ENCODE data around the gene MEGF6.

The MEGF6 gene

DNA sequence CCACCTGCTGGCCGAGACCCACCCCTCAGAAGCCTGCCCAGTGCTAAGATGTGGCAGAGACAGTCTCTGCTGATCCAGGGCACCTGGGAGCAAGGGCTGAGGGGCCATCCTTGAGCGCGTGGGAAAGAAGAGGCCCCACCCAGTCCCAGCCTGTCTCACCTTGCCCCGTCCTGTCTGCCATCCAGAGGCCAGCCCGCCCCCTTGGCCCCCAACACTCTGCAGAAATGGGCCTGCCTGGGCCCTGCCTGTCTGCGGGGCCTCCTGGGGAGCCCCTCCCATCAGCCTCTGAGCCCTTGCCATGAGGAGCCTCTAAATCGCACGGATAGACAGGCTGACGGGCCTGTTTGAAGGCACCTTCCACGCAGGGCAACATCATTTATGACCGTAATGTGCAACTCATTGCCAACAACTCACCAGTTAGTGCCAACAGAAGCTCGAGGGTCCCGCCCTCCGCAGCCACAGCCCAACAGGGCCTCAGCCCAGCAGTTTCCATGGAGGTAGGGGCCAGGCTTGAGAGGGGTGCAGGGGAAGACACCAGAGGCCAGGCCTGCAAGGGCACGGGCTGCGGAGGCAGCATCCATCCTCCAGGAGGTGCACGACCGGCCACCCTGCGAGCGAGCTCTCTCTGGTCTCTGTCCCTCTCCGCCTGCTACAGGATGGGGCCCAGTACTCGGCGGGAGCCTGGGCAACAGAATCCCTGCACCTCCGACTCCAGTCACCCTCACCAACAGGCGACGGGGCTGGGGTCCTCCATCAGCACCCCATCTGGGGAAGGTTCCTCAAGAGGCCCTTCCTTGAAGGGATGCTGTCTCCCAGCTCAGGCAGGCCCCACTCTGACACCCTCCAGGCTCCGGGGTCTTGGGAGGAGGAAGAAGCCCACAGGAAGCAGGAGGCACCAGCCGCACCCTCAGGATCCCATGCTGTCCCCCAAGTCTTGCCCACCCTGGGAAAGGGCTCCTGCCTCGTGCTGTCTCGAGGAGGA is 78.0 kb downstream of the MEGF6 start:
- no peak for FAIRE-seq

GRCh38 chr1:3531928-3532327 is 79.4 kb downstream of the MEGF6 start:
- no peak for FAIRE-seq

DNA sequence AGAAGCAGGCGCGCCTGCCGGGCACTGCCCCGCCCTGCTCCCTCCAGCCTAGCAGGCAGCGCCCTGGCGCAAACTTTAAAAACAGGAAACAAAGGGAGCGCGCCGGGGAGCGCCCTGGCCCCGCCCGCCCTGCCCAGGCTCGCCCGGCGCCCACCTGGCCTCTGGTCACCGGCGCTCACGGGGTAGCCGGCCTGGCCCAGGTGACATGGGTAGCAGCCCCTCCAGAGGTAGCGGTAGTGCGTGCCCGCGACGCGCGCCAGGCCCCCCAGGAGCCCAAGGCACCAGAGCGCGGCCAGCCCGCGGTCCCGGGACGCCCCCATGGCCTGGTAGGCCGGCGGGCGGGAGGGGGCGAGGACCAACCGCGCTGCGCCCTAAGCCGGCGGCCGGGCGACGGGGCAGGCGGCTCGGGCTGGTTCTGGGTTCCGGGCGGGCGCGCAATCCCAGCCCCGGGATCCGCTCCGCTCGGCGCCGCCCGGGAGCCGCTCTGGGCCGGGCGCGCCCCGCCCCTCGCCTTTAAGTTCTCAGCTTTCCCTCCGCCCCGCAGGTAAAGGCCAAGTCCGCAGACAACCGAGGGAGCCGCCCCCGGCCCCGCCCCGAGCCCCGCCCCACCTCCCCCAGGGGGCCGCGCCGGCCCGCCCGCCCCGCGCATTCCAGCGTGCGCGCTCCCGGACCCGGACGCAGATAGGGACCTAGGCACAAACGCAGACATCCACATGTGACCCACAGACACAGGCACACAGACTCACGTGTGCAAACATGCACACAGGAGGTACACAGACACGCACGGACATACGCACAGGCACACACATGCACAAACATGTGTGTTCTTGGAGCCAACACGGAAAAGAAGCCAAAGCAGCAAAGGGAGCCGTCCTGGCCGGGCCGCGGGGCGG is 80.1 kb downstream of the MEGF6 start:
- no peak for FAIRE-seq

DNA sequence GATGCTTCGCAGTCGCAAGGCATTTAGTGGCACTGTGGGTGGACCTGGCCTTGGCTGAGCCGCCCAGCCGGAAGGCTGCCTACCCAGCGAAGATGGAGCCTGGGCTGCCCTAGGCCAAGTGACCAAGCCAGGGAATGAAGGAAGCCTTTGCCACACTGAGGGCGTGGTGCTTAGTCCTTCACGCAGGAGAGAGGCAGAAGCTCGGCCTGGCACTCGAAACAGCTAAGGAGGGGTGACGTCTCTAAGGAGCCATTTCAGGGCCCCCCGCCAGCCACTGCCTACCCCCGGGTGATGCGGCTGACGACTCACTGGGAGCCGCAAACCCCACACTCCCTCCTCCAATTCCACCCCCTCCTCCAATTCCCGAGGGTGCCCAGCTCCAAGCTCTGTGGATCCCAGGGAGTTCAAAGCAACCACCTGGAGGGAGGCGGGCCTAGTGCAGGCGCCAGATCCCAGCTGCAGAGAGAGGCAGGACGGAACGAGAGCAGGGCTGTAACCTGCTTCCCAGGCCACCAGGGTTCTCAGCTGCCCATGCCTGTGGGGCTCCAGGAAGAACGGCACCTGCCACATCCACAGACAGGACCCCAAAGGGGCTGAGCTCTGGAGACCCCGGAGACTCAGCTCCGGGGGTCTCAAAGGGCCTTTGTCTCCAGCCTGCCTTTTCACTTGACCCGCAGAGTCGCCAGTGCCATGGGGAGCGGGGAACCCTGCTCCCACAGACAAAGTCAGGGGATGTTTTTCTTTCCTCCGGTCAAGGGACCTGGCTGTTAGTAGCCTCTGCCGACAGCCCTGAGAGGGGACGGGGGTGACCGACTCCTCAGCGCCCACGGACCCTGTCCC is 81.0 kb downstream of the MEGF6 start:
- no peak for FAIRE-seq

DNA sequence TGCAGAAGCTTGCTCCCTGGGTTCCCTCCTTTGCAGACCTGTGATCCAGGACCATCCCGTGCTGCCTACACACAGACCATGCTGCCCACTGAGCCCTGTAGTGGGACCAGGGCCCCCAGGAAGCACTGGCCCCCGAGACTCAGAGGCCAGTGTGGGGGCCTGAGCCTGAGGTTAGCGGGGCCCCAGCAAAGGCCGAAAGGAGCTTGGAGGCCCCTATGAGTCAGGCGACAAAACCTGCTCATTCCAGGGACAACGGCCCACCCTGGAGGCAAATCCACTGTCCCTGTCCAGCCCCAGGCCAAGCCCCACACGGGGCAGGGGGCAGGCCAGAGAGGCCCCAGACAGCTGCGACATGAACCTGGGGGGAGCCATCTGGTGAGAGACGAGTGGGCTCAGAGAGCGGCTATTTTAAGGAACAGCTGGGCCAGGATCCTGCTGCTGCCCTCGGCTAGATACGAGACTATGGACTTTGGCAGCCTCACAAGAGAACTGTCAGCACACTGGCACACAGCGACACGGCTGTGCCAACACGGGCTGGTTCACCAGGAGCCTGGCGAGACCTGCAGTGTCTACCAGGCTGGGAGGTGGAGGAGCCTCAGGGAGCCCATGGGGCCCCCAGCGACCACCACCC is 82.1 kb downstream of the MEGF6 start:
- no peak for FAIRE-seq

- no peak for FAIRE-seq
Measured at GRCh38 chr1:3527774-3528173, 83.5 kb downstream of the MEGF6 start.

- no peak for FAIRE-seq
Measured at GRCh38 chr1:3525551-3526482, 85.5 kb downstream of the MEGF6 start.

DNA sequence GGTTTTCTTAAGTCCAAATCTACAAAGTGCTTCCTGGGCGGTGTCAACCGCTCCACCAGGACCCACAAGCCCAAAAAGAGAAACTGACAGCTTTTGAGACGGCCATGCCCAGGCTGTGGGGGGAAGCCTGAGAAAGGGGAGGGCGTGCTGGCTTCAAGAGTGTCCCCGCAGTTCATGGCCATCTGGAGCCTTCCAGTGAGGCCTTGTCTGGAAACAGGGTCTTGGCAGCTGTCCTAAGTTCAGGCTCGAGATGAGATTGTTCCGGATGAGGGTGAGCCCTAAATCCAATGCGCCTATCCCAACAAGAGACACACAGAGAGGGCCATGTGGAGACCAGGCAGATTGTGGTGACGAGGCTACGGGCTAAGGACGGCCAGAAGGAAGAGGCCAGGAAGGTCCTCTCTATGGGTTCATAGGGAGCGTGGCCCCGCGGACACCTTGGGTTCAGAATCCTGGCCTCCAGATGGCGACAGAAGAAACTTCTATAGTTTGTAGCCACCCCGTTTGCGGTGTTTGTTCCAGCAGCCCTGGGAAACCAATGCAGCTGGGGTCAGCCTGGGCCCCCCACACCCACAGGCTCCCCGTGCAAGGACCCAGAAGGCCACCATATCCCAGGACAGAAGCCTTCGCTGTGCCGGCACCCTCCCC is 86.6 kb downstream of the MEGF6 start:
- FAIRE-seq = no peak

- FAIRE-seq = no peak
Measured at GRCh38 chr1:3523980-3524379, 87.3 kb downstream of the MEGF6 start.

GRCh38 chr1:3522564-3523265 is 88.6 kb downstream of the MEGF6 start:
- no peak for FAIRE-seq

GRCh38 chr1:3522112-3522511 is 89.2 kb downstream of the MEGF6 start:
- no peak for FAIRE-seq

GRCh38 chr1:3521426-3521825 is 89.9 kb downstream of the MEGF6 start:
- FAIRE-seq = no peak

GRCh38 chr1:3520419-3521378 is 90.6 kb downstream of the MEGF6 start:
- no peak for FAIRE-seq

DNA sequence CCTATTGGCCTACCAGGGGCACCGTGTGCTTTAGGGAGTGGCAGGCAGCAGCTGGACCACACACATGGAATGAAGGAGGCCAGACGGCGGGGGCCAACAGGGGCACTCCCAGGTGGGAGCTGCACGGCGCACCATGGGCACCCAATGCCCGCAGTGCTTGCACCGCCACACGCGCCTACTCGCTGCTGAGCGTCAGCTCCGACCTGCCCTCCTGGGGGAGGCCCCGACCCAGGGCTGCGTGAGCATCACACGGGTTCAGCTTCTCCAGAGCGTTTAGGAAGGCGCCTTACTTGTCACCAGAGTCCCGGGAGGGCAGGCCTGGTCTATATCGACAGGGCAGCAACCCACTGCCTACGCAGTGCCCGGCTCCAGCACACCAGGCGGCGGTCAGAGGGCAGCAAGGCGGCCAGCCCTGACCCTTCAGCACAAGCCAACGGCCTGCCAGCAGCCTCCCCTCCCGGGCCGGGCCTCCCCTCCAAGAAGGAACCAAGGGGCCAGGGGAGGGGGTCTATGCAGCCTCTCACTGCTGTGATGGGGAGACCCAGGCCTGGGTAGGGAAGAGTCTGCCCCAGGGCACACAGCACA is 91.9 kb downstream of the MEGF6 start:
- FAIRE-seq = no peak

DNA sequence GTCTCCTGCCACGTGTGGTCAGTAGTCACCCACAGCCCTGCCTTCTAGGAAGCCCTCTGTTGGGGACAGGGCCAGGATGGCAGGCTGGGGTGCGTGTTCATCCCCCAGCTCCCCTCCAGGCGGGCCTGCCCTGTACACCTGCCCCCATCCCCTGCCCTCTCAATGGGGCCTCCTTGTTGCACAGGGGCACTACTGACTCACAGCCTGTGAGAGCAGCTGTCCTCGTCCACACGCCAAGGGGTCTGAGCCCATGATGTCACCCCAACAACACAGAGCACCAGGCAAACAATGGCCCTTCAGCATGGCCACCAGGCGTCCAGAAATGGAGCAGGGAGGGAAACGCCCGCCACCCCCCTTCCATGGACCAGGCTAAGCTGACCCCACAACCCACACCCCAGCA is 92.6 kb downstream of the MEGF6 start:
- no peak for FAIRE-seq

DNA sequence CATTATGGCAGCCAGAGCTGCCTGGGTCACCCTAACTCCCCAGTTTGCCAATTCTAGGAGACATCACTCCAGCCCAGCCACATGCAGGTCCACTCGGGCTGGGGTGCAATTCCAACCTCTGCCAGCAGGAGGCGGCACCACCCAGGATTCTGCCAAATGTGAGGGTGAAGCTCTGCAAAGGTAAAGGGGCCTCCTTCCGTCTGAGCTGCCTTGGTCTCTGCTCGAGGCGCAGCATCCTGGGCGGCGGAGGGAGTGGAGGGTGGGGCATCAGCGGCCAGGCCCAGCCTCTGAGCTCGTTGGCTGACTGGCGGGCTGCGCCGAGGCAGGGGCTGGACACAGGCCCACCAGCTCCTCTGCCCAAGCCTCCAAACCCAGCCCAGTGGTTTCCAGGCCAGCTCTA is 93.1 kb downstream of the MEGF6 start:
- no peak for FAIRE-seq

DNA sequence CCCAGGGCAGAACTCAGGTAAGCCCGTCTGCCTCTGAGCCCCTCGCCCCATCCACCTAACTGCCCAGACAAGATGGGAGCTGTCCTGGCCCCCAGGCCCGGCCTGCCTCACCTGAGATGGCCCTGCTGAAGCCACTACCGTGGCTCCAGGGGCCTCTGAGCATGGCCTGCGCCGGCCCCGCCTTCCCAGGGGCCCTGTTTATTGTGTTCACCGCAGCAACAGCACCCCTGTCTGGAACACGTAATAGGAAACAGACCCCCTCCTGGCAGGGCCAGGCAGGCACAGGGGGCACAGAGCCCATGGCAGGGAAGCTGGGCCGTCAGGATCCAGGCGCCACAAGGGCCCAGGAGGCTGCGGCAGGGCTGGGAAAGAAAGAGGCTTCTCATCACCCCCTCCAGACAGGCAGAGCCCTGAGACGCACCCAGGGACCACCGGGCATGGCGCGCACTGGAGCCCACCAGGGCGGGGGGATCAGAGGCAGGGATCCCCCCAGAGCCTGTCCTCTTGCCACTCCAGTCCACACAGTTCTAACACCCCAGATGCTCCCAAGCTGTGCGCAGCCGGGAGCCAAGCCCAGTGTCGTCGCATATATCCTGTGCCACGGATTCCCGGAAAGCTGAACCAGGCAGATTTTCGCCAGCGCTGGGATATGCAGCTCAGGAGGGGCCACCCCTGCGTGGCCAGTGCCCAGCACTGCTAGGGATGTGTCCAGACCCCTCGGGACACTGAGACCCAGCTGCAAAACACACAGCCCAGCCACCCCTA is 94.2 kb downstream of the MEGF6 start:
- no peak for FAIRE-seq

DNA sequence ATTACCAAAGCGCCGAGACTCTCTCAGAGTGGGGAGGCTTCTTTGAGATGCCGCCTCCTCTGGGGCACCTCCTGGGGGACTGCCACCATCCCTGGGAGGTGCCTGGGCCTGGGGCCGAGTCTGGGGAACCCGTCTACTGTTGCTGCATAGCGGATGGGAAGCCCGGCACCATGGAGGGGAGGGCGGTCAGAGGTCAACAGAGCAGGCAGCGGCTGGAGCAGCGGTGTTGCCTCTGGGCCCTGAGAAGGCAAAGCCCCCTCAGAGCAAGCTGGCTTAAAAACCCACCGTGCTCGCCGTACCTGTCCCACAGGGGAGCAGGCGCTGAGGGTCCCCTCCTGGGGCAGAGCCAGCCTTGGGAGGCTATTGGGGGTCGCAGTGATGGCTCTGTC is 94.8 kb downstream of the MEGF6 start:
- FAIRE-seq = no peak
